Measurements from ENCODE around the gene ARFGAP3.

ARFGAP3 gene

GRCh38 chr22:42873356-42873755, 16.3 kb upstream of the ARFGAP3 start:
- H3K4me2 ChIP-seq: peak overlapping the region in 5 of 11 experiments; percentile 2 to 46 (median 17); a peak in 5 of 22 replicates
- peak overlapping the region in 5 of 11 experiments; percentile 11 to 45 (median 39); a peak in 7 of 22 replicates for H3K27ac ChIP-seq
- peaks cover 0 to 87% (median 12%) of the 10 kb centered on the region in 11 experiments; a peak in 13 of 22 replicates for H4K20me1 ChIP-seq
- TF ChIP-seq Cebpa-rat (IDR thresholded peaks at IDR 0.05): no peak
- peaks cover 91 to 100% (median 95%) of the 10 kb centered on the region in 11 experiments for H3K36me3 ChIP-seq
- H3K4me1 ChIP-seq: peaks cover 10 to 29% (median 20%) of the 10 kb centered on the region in 10 experiments; a peak in 19 of 20 replicates
- H3K9me3 ChIP-seq (replicated peaks in 1 of 11): no peaks in the 10 kb centered on the region
- no peaks in the 10 kb centered on the region for H3K27me3 ChIP-seq
- peak overlapping the region in 6 of 11 experiments; percentile 10 to 57 (median 21); a peak in 9 of 22 replicates for H3K9ac ChIP-seq
- no peak overlapping the region for H3K4me3 ChIP-seq

GRCh38 chr22:42872821-42873220, 15.7 kb upstream of the ARFGAP3 start:
- no peaks in the 10 kb centered on the region for H3K9me3 ChIP-seq (replicated peaks in 1 of 11)
- no peak for TF ChIP-seq Cebpa-rat (IDR thresholded peaks at IDR 0.05)
- peaks cover 0 to 82% (median 12%) of the 10 kb centered on the region in 11 experiments; a peak in 13 of 22 replicates for H4K20me1 ChIP-seq
- peak overlapping the region in 1 of 11 experiments; percentile 20; a peak in 2 of 22 replicates for H3K9ac ChIP-seq
- H3K4me2 ChIP-seq: no peak overlapping the region; a peak in 1 of 22 replicates
- H3K4me1 ChIP-seq: peaks cover 10 to 35% (median 21%) of the 10 kb centered on the region in 10 experiments; a peak in 19 of 20 replicates
- H3K4me3 ChIP-seq: no peak overlapping the region
- H3K27ac ChIP-seq: peak overlapping the region in 1 of 11 experiments; percentile 23; a peak in 1 of 22 replicates
- H3K36me3 ChIP-seq: peaks cover 86 to 95% (median 90%) of the 10 kb centered on the region in 11 experiments
- no peaks in the 10 kb centered on the region for H3K27me3 ChIP-seq

- no peak for TF ChIP-seq Cebpa-rat (IDR thresholded peaks at IDR 0.05)
- Histone ChIP-seq H3K9me3 (replicated peaks in 1 of 11) (no peaks in the 10 kb centered on the region), H3K4me2 (no peak overlapping the region), H3K27me3 (no peaks in the 10 kb centered on the region), H3K4me1 (peaks cover 20 to 44% (median 34%) of the 10 kb centered on the region in 10 experiments), H4K20me1 (peaks cover 0 to 79% (median 12%) of the 10 kb centered on the region in 11 experiments; a peak in 11 of 22 replicates), H3K36me3 (peaks cover 72 to 81% (median 76%) of the 10 kb centered on the region in 11 experiments), H3K9ac (no peak overlapping the region), H3K27ac (no peak overlapping the region), H3K4me3 (no peak overlapping the region)
These were observed 14.3 kb upstream of the ARFGAP3 start for GRCh38 chr22:42871146-42872050.

GRCh38 chr22:42869888-42870480, 12.9 kb upstream of the ARFGAP3 start:
- H3K27me3 ChIP-seq: no peaks in the 10 kb centered on the region
- peaks cover 0 to 66% (median 12%) of the 10 kb centered on the region in 11 experiments; a peak in 10 of 22 replicates for H4K20me1 ChIP-seq
- no peak for TF ChIP-seq Cebpa-rat (IDR thresholded peaks at IDR 0.05)
- H3K9me3 ChIP-seq (replicated peaks in 1 of 11): peaks cover 0 to 5% (median 0%) of the 10 kb centered on the region in 11 experiments; a peak in 4 of 22 replicates
- no peak overlapping the region for H3K9ac ChIP-seq
- no peak overlapping the region for H3K27ac ChIP-seq
- H3K4me3 ChIP-seq: no peak overlapping the region
- H3K4me2 ChIP-seq: no peak overlapping the region
- peaks cover 22 to 56% (median 37%) of the 10 kb centered on the region in 10 experiments for H3K4me1 ChIP-seq
- peaks cover 57 to 67% (median 62%) of the 10 kb centered on the region in 11 experiments for H3K36me3 ChIP-seq

GRCh38 chr22:42869463-42869862, 12.4 kb upstream of the ARFGAP3 start:
- peak overlapping the region in 3 of 11 experiments; percentile 31 to 60 (median 33); a peak in 5 of 22 replicates for H3K9ac ChIP-seq
- H3K4me2 ChIP-seq: peak overlapping the region in 5 of 11 experiments; percentile 4 to 36 (median 19); a peak in 4 of 22 replicates
- peaks cover 54 to 63% (median 57%) of the 10 kb centered on the region in 11 experiments for H3K36me3 ChIP-seq
- no peak overlapping the region for H3K4me3 ChIP-seq
- no peak for TF ChIP-seq Cebpa-rat (IDR thresholded peaks at IDR 0.05)
- H4K20me1 ChIP-seq: peaks cover 0 to 61% (median 12%) of the 10 kb centered on the region in 11 experiments; a peak in 10 of 22 replicates
- peaks cover 25 to 59% (median 39%) of the 10 kb centered on the region in 10 experiments for H3K4me1 ChIP-seq
- peaks cover 0 to 11% (median 0%) of the 10 kb centered on the region in 11 experiments; a peak in 6 of 22 replicates for H3K9me3 ChIP-seq (replicated peaks in 1 of 11)
- peak overlapping the region in 3 of 11 experiments; percentile 14 to 49 (median 24); a peak in 5 of 22 replicates for H3K27ac ChIP-seq
- no peaks in the 10 kb centered on the region for H3K27me3 ChIP-seq

- no peaks in the 10 kb centered on the region for H3K27me3 ChIP-seq
- H3K4me2 ChIP-seq: peak overlapping the region in 6 of 11 experiments; percentile 4 to 36 (median 14); a peak in 5 of 22 replicates
These were observed 11.7 kb upstream of the ARFGAP3 start for GRCh38 chr22:42868751-42869251.

GRCh38 chr22:42866100-42866499, 9.0 kb upstream of the ARFGAP3 start:
- H3K4me1 ChIP-seq: peaks cover 44 to 75% (median 56%) of the 10 kb centered on the region in 10 experiments
- peak overlapping the region in 5 of 11 experiments; percentile 10 to 33 (median 20); a peak in 4 of 22 replicates for H3K27ac ChIP-seq
- no peaks in the 10 kb centered on the region for H3K27me3 ChIP-seq
- H4K20me1 ChIP-seq: peaks cover 0 to 31% (median 6%) of the 10 kb centered on the region in 11 experiments; a peak in 7 of 22 replicates
- peaks cover 20 to 33% (median 23%) of the 10 kb centered on the region in 11 experiments for H3K36me3 ChIP-seq
- no peak overlapping the region; a peak in 1 of 22 replicates for H3K4me2 ChIP-seq
- H3K4me3 ChIP-seq: no peak overlapping the region
- no peak for TF ChIP-seq Cebpa-rat (IDR thresholded peaks at IDR 0.05)
- H3K9me3 ChIP-seq (replicated peaks in 1 of 11): peaks cover 0 to 33% (median 13%) of the 10 kb centered on the region in 11 experiments; a peak in 20 of 22 replicates
- no peak overlapping the region for H3K9ac ChIP-seq

More at GRCh38 chr22:42868751-42869251, 11.7 kb upstream of the ARFGAP3 start:
- no peak for TF ChIP-seq Cebpa-rat (IDR thresholded peaks at IDR 0.05)
- peak overlapping the region in 6 of 11 experiments; percentile 10 to 60 (median 32); a peak in 8 of 22 replicates for H3K9ac ChIP-seq
- H3K36me3 ChIP-seq: peaks cover 47 to 56% (median 50%) of the 10 kb centered on the region in 11 experiments
- no peak overlapping the region for H3K4me3 ChIP-seq
- peaks cover 0 to 55% (median 11%) of the 10 kb centered on the region in 11 experiments; a peak in 9 of 22 replicates for H4K20me1 ChIP-seq
- H3K4me1 ChIP-seq: peaks cover 28 to 59% (median 42%) of the 10 kb centered on the region in 10 experiments
- peak overlapping the region in 7 of 11 experiments; percentile 3 to 57 (median 24); a peak in 8 of 22 replicates for H3K27ac ChIP-seq
- peaks cover 0 to 17% (median under 1%) of the 10 kb centered on the region in 11 experiments; a peak in 10 of 22 replicates for H3K9me3 ChIP-seq (replicated peaks in 1 of 11)

- Histone ChIP-seq H3K4me1 (peaks cover 50 to 80% (median 62%) of the 10 kb centered on the region in 10 experiments), H3K4me3 (no peak overlapping the region), H3K9me3 (replicated peaks in 1 of 11) (peaks cover 0 to 33% (median 13%) of the 10 kb centered on the region in 11 experiments; a peak in 20 of 22 replicates), H3K27me3 (no peaks in the 10 kb centered on the region), H3K4me2 (no peak overlapping the region), H3K9ac (no peak overlapping the region), H3K36me3 (peaks cover 15 to 27% (median 18%) of the 10 kb centered on the region in 11 experiments; a peak in 21 of 22 replicates), H3K27ac (peak overlapping the region in 3 of 11 experiments; percentile 13 to 33 (median 20); a peak in 1 of 22 replicates), H4K20me1 (peaks cover 0 to 25% (median 5%) of the 10 kb centered on the region in 11 experiments; a peak in 6 of 22 replicates)
- TF ChIP-seq Cebpa-rat (IDR thresholded peaks at IDR 0.05): no peak
These were observed 8.5 kb upstream of the ARFGAP3 start for GRCh38 chr22:42865536-42865935.
